ENCODE measurements around the gene TM9SF1. TPM values are rescaled to one million over a fixed set of nuclear protein-coding genes. Genes with fewer than 3 reads are reported as not detected.

TM9SF1 gene
- total RNA-seq, 1 donor from 2014 or later, result 35.0 TPM

DNA sequence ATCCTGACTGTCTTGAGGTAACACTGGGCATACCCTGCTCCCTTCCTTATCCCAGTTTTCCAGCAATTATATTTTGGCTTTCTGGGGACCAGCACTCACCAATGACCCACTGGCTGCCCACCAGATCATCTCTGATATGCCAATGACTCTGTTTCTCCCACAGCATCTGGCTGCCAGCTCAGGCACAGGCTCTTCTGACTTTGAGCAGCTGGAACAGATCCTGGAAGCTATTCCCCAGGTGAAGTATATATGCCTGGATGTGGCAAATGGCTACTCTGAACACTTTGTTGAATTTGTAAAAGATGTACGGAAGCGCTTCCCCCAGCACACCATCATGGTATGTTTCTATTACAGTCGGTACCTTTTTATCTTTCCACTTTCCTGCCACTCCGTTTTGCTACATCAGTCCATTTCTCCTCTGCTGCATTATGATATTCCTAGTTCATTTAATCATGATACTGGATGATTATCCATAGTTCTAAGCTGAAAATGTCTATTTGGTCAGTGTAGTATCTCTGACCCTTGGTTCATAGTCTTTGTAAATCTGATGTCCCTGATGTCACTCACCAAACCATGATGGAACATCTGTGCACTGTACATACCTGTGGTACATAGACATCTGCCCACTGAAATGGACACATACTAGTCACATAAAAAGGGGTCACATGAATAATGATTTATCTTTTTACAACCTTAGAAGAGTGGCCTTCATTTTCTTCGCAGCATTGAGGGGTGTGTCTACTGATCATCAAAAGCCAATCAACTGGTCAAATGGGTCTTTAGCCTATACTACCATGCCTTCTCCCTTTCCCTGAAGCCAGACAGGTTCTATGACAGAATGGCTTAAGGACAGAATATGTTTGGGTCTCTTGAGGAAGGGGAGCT, 40.8 kb upstream of the TM9SF1 start:
- H3K36me3 Mint-ChIP-seq (ENCODE audit: unreplicated experiment), result peaks cover 5% of the 10 kb centered on the region
- H3K9me3 Mint-ChIP-seq (ENCODE audit: unreplicated experiment), result peaks cover 5% of the 10 kb centered on the region
- peaks cover 9% of the 10 kb centered on the region for H3K4me1 Mint-ChIP-seq (ENCODE audit: low read depth, unreplicated experiment)
- TF ChIP-seq, protein P1, sequence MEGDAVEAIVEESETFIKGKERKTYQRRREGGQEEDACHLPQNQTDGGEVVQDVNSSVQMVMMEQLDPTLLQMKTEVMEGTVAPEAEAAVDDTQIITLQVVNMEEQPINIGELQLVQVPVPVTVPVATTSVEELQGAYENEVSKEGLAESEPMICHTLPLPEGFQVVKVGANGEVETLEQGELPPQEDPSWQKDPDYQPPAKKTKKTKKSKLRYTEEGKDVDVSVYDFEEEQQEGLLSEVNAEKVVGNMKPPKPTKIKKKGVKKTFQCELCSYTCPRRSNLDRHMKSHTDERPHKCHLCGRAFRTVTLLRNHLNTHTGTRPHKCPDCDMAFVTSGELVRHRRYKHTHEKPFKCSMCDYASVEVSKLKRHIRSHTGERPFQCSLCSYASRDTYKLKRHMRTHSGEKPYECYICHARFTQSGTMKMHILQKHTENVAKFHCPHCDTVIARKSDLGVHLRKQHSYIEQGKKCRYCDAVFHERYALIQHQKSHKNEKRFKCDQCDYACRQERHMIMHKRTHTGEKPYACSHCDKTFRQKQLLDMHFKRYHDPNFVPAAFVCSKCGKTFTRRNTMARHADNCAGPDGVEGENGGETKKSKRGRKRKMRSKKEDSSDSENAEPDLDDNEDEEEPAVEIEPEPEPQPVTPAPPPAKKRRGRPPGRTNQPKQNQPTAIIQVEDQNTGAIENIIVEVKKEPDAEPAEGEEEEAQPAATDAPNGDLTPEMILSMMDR (IDR thresholded peaks at IDR 0.05; ENCODE audit: partially characterized antibody, unreplicated experiment), result no peak
- no peak for DNase-seq
- H3K4me3 Mint-ChIP-seq (ENCODE audit: unreplicated experiment), result no peak overlapping the region
- no peak overlapping the region for H3K27ac Mint-ChIP-seq (ENCODE audit: unreplicated experiment)
- peaks cover 5% of the 10 kb centered on the region for H3K27me3 Mint-ChIP-seq (ENCODE audit: unreplicated experiment)

DNA sequence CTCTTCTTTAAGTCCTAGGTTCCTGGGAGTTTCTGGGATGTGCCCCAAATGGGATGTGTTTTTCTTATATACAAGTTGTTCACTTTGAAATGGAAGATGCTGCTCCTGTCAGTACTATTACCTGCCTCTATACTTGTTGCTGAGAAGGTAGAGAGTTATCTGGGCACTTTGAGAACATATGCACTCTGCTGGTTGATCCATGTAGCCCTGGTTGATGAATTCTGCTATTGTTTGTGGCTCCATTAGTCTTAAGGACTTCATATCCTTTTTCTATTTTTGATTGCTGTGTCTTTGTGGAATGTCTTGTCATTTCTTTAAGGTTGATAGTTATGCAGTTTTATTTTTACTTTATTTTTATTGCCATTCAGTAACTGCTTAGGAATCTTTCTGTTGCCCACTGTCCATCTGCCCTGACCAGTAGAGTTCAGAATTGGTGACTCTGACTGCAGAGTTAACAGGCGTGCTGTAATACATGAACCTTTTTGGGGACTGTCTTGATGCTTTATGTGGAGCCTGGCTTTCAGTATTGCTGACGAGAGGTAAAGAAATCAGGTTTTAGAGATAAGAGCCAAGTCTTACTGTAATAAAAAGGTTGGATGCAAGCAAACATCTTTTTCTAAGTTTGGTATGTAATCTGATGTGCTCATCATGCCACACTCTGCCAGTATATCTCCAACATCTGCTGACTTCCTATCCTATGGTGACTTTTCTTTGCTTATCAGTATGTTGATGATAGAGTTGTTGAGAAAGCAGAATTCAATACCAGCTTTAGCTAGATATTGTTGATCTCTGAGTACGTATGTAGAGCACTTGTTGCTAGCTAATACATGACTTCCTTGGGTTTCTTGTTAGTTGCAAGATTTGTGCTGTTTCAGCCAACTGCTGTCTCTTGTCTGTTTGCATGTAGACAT, 39.1 kb upstream of the TM9SF1 start:
- Mint-ChIP-seq H3K36me3 (ENCODE audit: unreplicated experiment) (peaks cover 5% of the 10 kb centered on the region), H3K27me3 (ENCODE audit: unreplicated experiment) (peaks cover 5% of the 10 kb centered on the region), H3K9me3 (ENCODE audit: unreplicated experiment) (peaks cover 6% of the 10 kb centered on the region), H3K27ac (ENCODE audit: unreplicated experiment) (no peak overlapping the region), H3K4me1 (ENCODE audit: low read depth, unreplicated experiment) (peaks cover 4% of the 10 kb centered on the region), H3K4me3 (ENCODE audit: unreplicated experiment) (peak overlapping the region; percentile 59)
- TF ChIP-seq, protein P1 (IDR thresholded peaks at IDR 0.05; ENCODE audit: partially characterized antibody, unreplicated experiment), result no peak
- no peak for DNase-seq

DNA sequence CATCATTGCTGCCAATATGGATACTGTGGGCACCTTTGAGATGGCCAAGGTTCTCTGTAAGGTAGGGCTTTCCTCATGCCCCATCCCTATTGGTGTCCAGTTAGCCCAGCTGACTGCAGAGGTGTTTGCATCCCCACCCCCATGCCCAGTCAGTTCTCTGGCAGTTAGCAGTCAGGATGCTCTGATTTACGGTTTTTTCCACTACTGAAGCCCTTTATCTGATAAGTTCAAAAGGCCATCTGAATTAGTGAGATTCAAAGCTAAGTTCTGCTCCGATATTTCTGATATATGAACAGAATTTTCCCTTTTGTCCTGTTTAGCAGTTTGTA, 38.3 kb upstream of the TM9SF1 start:
- H3K36me3 Mint-ChIP-seq (ENCODE audit: unreplicated experiment), result peaks cover 5% of the 10 kb centered on the region
- H3K9me3 Mint-ChIP-seq (ENCODE audit: unreplicated experiment), result peaks cover 6% of the 10 kb centered on the region
- H3K4me1 Mint-ChIP-seq (ENCODE audit: low read depth, unreplicated experiment), result peaks cover 4% of the 10 kb centered on the region
- H3K27ac Mint-ChIP-seq (ENCODE audit: unreplicated experiment), result no peak overlapping the region
- peaks cover 3% of the 10 kb centered on the region for H3K27me3 Mint-ChIP-seq (ENCODE audit: unreplicated experiment)
- no peak for DNase-seq
- peak overlapping the region; percentile 97 for H3K4me3 Mint-ChIP-seq (ENCODE audit: unreplicated experiment)
- TF ChIP-seq, protein P1 (IDR thresholded peaks at IDR 0.05; ENCODE audit: partially characterized antibody, unreplicated experiment), result no peak

- peaks cover 4% of the 10 kb centered on the region for H3K4me1 Mint-ChIP-seq (ENCODE audit: low read depth, unreplicated experiment)
- peak within 1 kb of the TSS; percentile 84 for H3K27ac Mint-ChIP-seq (ENCODE audit: unreplicated experiment)
- peak within 1 kb of the TSS; percentile 97 for H3K4me3 Mint-ChIP-seq (ENCODE audit: unreplicated experiment)
- H3K36me3 Mint-ChIP-seq (ENCODE audit: unreplicated experiment), result peaks cover 2% of the 10 kb centered on the region
- H3K27me3 Mint-ChIP-seq (ENCODE audit: unreplicated experiment), result peaks cover 3% of the 10 kb centered on the region
- peaks cover 6% of the 10 kb centered on the region for H3K9me3 Mint-ChIP-seq (ENCODE audit: unreplicated experiment)
- TF ChIP-seq, protein P1 (IDR thresholded peaks at IDR 0.05; ENCODE audit: partially characterized antibody, unreplicated experiment), result no peak
- no peak for DNase-seq
Observed at GRCh38 chr14:24232645-24233537, 37.6 kb upstream of the TM9SF1 start, which contains the start of gene GMPR2. Gene GMPR2, plus strand, starts transcription at chr14:24232929. Its CDS starts 325 bp downstream, at chr14:24233254.

All from glutamatergic neuron (in vitro differentiated cells).